OCI-LY7 (cell line): ENCODE data around the gene NR2C2AP.

Experiments used
- CTCF ChIP-seq: fragments of 200-600 bp; sonication (generic); conservative IDR thresholded peaks from 2 replicates; pipeline ENCODE4 v1.5.1; 2014; ENCODE audit warnings: mild to moderate bottlenecking, antibody characterized with exemption, low read length, moderate library complexity, mixed read lengths
- EZH2phosphoT487 ChIP-seq: fragments of 200-600 bp; sonication (generic); IDR thresholded peaks from 2 replicates; pipeline ENCODE4 v1.6.1; 2018; ENCODE audit warnings: low read depth, borderline replicate concordance, mild to moderate bottlenecking, mixed run types, antibody characterized with exemption, low read length, moderate library complexity, mixed read lengths

DNA sequence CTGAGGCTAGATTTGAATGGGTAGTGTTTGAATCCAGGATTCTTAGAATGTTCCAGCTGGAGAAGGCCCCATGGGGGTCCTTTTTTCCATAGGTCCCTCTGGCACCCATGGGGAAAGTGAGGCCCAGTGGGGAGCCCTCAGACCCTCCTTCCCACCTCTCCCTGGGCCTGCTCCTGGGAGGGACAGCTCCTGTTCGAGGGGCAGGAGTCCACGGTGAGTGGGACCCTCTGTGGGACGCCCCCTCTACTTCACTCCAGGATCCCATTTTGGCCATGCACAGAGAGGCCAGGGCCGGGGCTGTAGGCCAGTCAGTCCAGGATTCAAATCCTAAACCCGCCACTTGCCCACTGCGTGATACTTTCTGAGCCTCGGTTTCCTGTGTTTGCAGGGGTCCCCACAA, 40.7 kb downstream of the NR2C2AP start:
- no peak for TF ChIP-seq CTCF
- TF ChIP-seq EZH2phosphoT487 = no peak
